ENCODE results near the gene KCTD16. TPM values are rescaled to one million over a fixed set of nuclear protein-coding genes. Genes with fewer than 3 reads are reported as not detected.

Gene KCTD16
- total RNA-seq, 1 experiment from 2014 or later: 0.64 TPM

DNA sequence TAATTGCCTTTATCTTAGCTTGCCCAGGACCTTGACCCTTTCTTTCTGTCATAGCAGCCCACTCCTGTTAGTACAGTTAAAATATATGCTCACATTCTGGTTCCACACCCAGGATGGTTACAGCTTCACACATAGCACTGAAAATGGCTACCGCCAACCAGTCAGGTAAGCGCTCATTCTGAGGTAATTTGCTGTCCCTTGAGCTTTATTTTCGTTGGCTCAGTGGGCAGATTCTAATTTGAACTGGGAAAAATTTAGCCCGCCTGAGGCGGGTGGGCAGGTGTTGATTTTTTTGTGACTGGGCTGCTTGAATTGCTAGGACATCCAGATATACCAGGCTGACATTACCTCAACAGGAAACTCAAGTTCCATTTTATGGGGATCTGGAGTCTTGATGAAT is 137.5 kb downstream of the KCTD16 start (continued):
- TF ChIP-seq, protein P1, sequence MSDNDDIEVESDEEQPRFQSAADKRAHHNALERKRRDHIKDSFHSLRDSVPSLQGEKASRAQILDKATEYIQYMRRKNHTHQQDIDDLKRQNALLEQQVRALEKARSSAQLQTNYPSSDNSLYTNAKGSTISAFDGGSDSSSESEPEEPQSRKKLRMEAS (IDR thresholded peaks at IDR 0.05): no peak
- TF ChIP-seq SRF (IDR thresholded peaks at IDR 0.05; ENCODE audit: low read depth) (no peak), ZNF274 (IDR thresholded peaks at IDR 0.05; ENCODE audit: low read depth, low read length) (no peak), SIN3A (IDR thresholded peaks at IDR 0.05; ENCODE audit: low read depth) (no peak)
- TF ChIP-seq, protein P2, sequence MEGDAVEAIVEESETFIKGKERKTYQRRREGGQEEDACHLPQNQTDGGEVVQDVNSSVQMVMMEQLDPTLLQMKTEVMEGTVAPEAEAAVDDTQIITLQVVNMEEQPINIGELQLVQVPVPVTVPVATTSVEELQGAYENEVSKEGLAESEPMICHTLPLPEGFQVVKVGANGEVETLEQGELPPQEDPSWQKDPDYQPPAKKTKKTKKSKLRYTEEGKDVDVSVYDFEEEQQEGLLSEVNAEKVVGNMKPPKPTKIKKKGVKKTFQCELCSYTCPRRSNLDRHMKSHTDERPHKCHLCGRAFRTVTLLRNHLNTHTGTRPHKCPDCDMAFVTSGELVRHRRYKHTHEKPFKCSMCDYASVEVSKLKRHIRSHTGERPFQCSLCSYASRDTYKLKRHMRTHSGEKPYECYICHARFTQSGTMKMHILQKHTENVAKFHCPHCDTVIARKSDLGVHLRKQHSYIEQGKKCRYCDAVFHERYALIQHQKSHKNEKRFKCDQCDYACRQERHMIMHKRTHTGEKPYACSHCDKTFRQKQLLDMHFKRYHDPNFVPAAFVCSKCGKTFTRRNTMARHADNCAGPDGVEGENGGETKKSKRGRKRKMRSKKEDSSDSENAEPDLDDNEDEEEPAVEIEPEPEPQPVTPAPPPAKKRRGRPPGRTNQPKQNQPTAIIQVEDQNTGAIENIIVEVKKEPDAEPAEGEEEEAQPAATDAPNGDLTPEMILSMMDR (IDR thresholded peaks at IDR 0.05 in 2 of 3, conservative IDR thresholded peaks at IDR 0.05 in 1 of 3; ENCODE audit: borderline replicate concordance in 1 of 3, insufficient read depth in 1 of 3, low read depth in 2 of 3, low read length in 2 of 3): no peak

DNA sequence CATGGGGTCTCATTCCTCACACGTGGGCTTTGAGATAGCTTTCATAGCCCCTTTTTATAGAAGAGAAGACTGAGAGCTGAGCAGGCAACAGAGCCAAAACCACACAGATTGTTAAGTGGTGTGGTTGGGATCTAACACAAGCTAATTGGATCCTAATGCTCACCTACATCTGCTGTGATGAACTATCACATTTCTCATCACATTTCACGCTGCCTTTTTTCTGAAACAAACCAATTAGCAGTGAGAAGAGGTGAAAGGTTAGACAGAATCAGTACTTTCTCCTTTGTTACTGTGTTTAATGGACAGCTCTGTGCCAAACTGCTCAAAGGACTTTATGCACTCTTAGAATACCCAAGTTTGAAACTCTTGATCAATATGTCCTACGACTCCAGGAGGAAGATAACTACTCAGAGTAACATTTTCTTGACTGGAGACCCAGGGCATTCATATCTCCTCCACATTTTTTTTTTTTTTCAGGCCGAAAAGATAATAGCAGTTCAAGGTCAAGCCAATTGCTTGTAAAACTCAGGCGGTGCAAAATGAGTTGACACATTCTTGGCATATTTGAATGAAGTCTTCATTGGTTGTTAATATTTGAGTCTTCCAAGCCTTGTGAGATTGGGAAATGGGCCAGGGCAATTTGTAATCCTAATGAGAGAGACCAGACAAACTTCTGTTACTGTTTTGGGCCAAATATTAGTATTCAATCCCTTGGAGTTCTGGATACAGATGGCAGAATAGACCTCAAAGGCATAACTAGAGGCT is 138.4 kb downstream of the KCTD16 start:
- H3K79me2 ChIP-seq (ENCODE audit: insufficient read depth, low read length): no peaks in the 10 kb centered on the region
- no peak overlapping the region for H3K4me3 ChIP-seq (replicated peaks in 1 of 2; ENCODE audit: low read depth in 1 of 2, low read length in 2 of 2)
- H3K27me3 ChIP-seq (ENCODE audit: insufficient read depth, low read length): peaks cover 16% of the 10 kb centered on the region
- intact Hi-C loops (cut with micrococcal nuclease): no loop called here
- no peak overlapping the region for H2AFZ ChIP-seq (ENCODE audit: low read depth, low read length, poor library complexity, severe bottlenecking)
- H3K36me3 ChIP-seq (ENCODE audit: control insufficient read depth in 1 of 2, insufficient read depth in 2 of 2, low read length in 2 of 2): no peaks in the 10 kb centered on the region
- ChIA-PET RAD21 (ENCODE audit: low non-redundant PET in 1 of 2, low total read pairs in 2 of 2, uncharacterized antibody in 2 of 2, unreplicated experiment in 2 of 2) (no interaction called here), POLR2A (no interaction called here), CTCF (no interaction called here)
- H3K9ac ChIP-seq (ENCODE audit: low read length): no peak overlapping the region
- no peaks in the 10 kb centered on the region for H3K9me2 ChIP-seq (ENCODE audit: insufficient read depth)
- no peaks in the 10 kb centered on the region for H3K4me1 ChIP-seq (ENCODE audit: control insufficient read depth in 1 of 2, insufficient read depth in 2 of 2, low read length in 2 of 2)
- H3K27ac ChIP-seq (ENCODE audit: low read depth, low read length): no peak overlapping the region
- no peak for ATAC-seq
- BruUV-seq (replicated peaks): no TSS peak
- H3K4me2 ChIP-seq (ENCODE audit: low read length): no peak overlapping the region
- DNase-seq (ENCODE audit: low read depth, low spot score): no peak
- H4K20me1 ChIP-seq (ENCODE audit: insufficient read depth): no peaks in the 10 kb centered on the region
- no peaks in the 10 kb centered on the region for H3K9me3 ChIP-seq (ENCODE audit: control insufficient read depth in 1 of 2, insufficient read depth in 1 of 2, low read depth in 1 of 2, low read length in 2 of 2)
- TF ChIP-seq ZFX (IDR thresholded peaks at IDR 0.05) (no peak), JUND (IDR thresholded peaks at IDR 0.05) (no peak), EZH2phosphoT487 (IDR thresholded peaks at IDR 0.05; ENCODE audit: borderline replicate concordance) (no peak), SIN3A (IDR thresholded peaks at IDR 0.05; ENCODE audit: low read depth) (no peak), EGR1 (IDR thresholded peaks at IDR 0.05; ENCODE audit: low read depth) (no peak), ZNF274 (IDR thresholded peaks at IDR 0.05; ENCODE audit: low read depth, low read length) (no peak), EZH2 (IDR thresholded peaks at IDR 0.05) (no peak), CBX3 (IDR thresholded peaks at IDR 0.05; ENCODE audit: low read depth) (no peak), RAD21 (IDR thresholded peaks at IDR 0.05; ENCODE audit: low read depth) (no peak), YY1 (IDR thresholded peaks at IDR 0.05; ENCODE audit: extremely low read depth, insufficient replicate concordance, low read depth, low read length) (no peak), ELF1 (IDR thresholded peaks at IDR 0.05; ENCODE audit: borderline replicate concordance, low read depth) (no peak)
- TF ChIP-seq, protein P1 (IDR thresholded peaks at IDR 0.05): no peak
- TF ChIP-seq, protein P3, sequence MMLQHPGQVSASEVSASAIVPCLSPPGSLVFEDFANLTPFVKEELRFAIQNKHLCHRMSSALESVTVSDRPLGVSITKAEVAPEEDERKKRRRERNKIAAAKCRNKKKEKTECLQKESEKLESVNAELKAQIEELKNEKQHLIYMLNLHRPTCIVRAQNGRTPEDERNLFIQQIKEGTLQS (IDR thresholded peaks at IDR 0.05): no peak
- TF ChIP-seq, protein P4, sequence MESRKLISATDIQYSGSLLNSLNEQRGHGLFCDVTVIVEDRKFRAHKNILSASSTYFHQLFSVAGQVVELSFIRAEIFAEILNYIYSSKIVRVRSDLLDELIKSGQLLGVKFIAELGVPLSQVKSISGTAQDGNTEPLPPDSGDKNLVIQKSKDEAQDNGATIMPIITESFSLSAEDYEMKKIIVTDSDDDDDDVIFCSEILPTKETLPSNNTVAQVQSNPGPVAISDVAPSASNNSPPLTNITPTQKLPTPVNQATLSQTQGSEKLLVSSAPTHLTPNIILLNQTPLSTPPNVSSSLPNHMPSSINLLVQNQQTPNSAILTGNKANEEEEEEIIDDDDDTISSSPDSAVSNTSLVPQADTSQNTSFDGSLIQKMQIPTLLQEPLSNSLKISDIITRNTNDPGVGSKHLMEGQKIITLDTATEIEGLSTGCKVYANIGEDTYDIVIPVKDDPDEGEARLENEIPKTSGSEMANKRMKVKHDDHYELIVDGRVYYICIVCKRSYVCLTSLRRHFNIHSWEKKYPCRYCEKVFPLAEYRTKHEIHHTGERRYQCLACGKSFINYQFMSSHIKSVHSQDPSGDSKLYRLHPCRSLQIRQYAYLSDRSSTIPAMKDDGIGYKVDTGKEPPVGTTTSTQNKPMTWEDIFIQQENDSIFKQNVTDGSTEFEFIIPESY (IDR thresholded peaks at IDR 0.05; ENCODE audit: extremely low read depth, insufficient replicate concordance, low read length): no peak
- TF ChIP-seq, protein P2 (IDR thresholded peaks at IDR 0.05 in 2 of 3, conservative IDR thresholded peaks at IDR 0.05 in 1 of 3; ENCODE audit: borderline replicate concordance in 1 of 3, insufficient read depth in 1 of 3, low read depth in 2 of 3, low read length in 2 of 3): no peak

Data from HCT116 (cell line).